Measurements from ENCODE around the gene RUFY3. TPM values are rescaled to one million over a fixed set of nuclear protein-coding genes. Genes with fewer than 3 reads are reported as not detected.

Gene RUFY3
- total RNA-seq, 1 experiment from 2014 or later, result 48.0 TPM

GRCh38 chr4:70815370-70815769, 93.6 kb downstream of the RUFY3 start:
- Mint-ChIP-seq H3K27ac (no peak overlapping the region), H3K4me1 (peaks cover 0 to 5% of the 10 kb centered on the region in 2 experiments; a peak in 1 of 4 replicates), H3K9me3 (no peaks in the 10 kb centered on the region), H3K36me3 (ENCODE audit: insufficient read depth in 1 of 3, low read depth in 3 of 3) (peaks cover 18 to 30% (median 24%) of the 10 kb centered on the region in 3 experiments), H3K27me3 (ENCODE audit: low read depth) (no peaks in the 10 kb centered on the region), H3K4me3 (no peak overlapping the region)
- TF ChIP-seq CTCF (conservative IDR thresholded peaks at IDR 0.05), result no peak
- H4K8ac ChIP-seq (replicated peaks; ENCODE audit: insufficient read length, low read depth, low read length), result no peak overlapping the region
- no peak overlapping the region for H3K4ac ChIP-seq (ENCODE audit: low read depth, low read length)
- no peak overlapping the region for H2BK12ac ChIP-seq (ENCODE audit: insufficient read length, low read depth, low read length)
- H2BK5ac ChIP-seq (ENCODE audit: insufficient read length, low read length), result no peak overlapping the region
- no CpG with 5 or more reads among the region's 1 CpG for WGBS (ENCODE audit: extremely low coverage, insufficient read length, low lambda C conversion rate)
- no peak overlapping the region for H3K27ac ChIP-seq (ENCODE audit: insufficient read length, low read depth, low read length)
- no peak overlapping the region for H4K5ac ChIP-seq (ENCODE audit: insufficient read length, low read depth, low read length)
- H4K91ac ChIP-seq (ENCODE audit: insufficient read length, low read depth, low read length), result no peak overlapping the region
- no peak overlapping the region for H3K14ac ChIP-seq (ENCODE audit: insufficient read depth, low read length)
- H3K9me3 ChIP-seq (ENCODE audit: control insufficient read depth, low read depth, low read length), result no peaks in the 10 kb centered on the region
- no peak overlapping the region for H2AFZ ChIP-seq (ENCODE audit: low read length)
- no peaks in the 10 kb centered on the region for H4K20me1 ChIP-seq (ENCODE audit: control insufficient read depth, insufficient read depth, insufficient read length)
- no peak overlapping the region for H3K23ac ChIP-seq (ENCODE audit: insufficient read length, low read depth, low read length)
- H3T11ph ChIP-seq (ENCODE audit: low read length), result no peak overlapping the region
- H3K79me2 ChIP-seq (ENCODE audit: insufficient read depth, low read length), result no peaks in the 10 kb centered on the region
- H3K4me1 ChIP-seq (ENCODE audit: insufficient read depth, low read length), result no peaks in the 10 kb centered on the region
- no peak overlapping the region for H2BK120ac ChIP-seq (ENCODE audit: low read depth, low read length, poor library complexity, severe bottlenecking)
- H2AK5ac ChIP-seq (ENCODE audit: insufficient read length, low read length), result no peak overlapping the region
- no peak overlapping the region for H3K18ac ChIP-seq (ENCODE audit: insufficient read length, low read depth, low read length)
- no peak overlapping the region for H3K56ac ChIP-seq (ENCODE audit: insufficient read length, low read depth, low read length)
- no peak overlapping the region for H3K4me2 ChIP-seq (ENCODE audit: insufficient read depth, insufficient read length, low read length)
- no peak overlapping the region for H2BK20ac ChIP-seq (ENCODE audit: low read depth, low read length, poor library complexity, severe bottlenecking)
- no peak for DNase-seq
- H3K23me2 ChIP-seq (ENCODE audit: insufficient read length, low read depth, low read length, poor library complexity, severe bottlenecking), result no peaks in the 10 kb centered on the region
- no peak overlapping the region for H3K9ac ChIP-seq (ENCODE audit: extremely low read depth, insufficient read length, low read length)
- H2BK15ac ChIP-seq (ENCODE audit: low read depth, low read length), result no peak overlapping the region
- H3K79me1 ChIP-seq (ENCODE audit: insufficient read depth, low read depth, low read length, poor library complexity, severe bottlenecking), result no peaks in the 10 kb centered on the region
- no peaks in the 10 kb centered on the region for H3K27me3 ChIP-seq (ENCODE audit: insufficient read depth, low read length)

Measured in H9 (cell line).